NCI-H2029 treated with DMSO at 0.1 percent for 48 hours (cell line): Measurements from ENCODE around the gene RASD2.
A peak's percentile ranks its signal among the peaks of the same experiment; 100 is the strongest.

ENCODE experiments used
- DNase-seq: peaks from one replicate; lab custom pipeline; 2025; lab: John Stamatoyannopoulos, UW

Gene RASD2

DNA sequence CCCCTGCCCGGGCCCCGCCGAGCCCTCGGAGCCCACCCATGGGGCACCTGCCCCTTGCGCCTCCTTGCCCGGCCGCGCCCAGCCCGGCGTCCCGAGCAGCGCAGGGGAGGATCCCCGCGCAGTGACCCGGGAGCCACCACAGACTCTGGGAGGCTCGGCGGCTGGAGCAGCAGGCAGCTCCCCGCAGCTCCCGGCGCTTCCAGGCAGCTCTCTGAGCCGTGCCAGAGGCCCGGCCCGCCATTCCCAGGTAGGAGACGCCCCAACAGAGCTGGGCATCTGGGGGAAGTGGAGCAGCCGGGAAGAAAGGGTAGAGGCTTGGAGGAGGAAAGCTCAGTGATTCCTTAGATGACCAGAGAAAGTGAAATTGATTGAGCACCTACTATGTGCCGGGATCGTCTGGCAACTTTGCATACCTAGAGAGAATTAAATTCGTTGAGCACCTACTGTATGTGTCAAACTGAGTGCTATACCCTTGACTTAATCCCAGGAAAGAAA is 670 bp downstream of the RASD2 start:
- no peak for DNase-seq

DNA sequence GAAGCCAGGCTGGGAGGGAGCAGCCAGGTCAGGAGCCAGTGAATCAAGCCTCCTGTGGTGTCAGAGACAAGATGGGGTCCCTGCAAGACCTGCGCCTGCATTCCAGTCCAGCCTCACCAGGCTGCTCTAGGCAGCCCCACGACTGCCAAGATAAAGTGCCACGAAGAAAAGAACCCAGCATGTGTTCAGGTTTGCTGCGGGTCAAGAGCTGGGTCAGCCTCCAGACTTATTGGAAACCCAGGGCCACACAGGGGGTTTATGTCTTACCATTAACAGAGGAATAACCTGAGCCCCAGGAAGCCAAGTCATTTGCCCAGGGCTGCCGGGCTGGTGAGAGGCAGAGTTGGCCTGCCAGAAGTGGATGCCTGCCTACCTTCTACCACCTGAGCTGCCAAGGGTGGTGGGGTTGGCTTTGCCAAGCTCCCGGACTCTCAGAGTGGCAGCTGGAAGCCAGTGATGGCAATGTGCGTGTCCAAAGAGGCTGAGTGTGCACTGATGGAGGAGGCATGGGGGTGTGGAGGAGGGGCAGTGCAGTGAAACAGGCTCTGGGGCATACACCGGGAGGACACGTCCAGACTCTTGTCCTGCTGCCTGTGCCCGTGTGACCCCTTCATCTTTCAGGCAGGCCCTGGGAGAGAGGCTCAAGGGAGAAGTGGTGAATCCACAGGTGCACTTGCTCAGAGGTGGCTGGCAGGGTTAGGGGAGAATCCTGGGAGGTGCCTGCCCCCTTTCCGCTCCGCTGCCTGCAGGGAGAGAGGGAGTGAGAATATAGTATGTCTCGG is 1.7 kb downstream of the RASD2 start:
- DNase-seq, result peak; percentile 9

DNA sequence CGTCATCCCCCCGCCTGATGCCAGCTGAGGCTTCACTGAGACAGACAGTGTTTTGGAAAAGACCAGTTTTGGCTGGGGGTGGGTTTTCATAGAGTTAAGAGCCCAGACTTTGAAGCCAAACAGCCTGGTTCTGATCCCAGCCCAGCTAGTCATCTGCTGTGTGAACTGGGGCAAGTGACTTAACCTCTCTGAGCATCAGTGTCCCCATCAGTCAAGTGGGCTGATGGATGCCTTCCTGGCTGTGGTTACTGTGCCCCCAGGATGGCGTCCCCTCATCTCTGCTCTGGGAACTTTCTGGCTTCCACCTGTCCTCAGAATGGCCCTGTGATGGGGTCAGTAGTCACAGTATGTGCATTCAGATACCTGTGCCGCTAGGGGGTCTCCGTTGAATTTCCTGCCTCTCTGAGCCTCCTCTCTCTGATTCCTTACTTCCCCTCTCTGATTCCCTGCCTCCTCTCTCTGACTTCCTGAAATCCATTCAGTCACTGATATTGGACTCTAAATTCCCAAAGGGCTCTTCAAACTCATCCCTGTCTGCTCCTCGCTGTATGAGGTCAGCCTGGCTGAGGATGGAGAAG is 2.4 kb downstream of the RASD2 start:
- DNase-seq, result no peak

DNA sequence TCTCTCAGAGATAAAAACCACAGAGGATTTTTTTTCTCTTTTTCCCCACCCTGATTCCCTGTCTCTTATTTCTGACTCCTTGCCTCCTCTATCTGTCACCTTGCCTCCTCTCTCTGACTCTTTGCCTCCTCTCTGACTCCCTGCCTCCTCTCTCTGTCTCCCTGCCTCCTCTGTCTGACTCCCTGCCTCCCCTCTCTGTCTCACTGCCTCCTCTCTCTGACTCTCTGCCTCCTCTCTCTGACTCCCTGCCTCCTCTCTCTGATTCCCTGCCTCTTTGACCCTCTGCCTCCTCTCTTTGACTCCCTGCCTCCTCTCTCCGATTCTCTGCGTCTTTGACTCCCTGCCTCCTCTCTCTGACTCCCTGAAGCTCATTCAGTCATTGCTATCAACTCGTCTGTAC is 3.1 kb downstream of the RASD2 start:
- DNase-seq, result no peak

DNA sequence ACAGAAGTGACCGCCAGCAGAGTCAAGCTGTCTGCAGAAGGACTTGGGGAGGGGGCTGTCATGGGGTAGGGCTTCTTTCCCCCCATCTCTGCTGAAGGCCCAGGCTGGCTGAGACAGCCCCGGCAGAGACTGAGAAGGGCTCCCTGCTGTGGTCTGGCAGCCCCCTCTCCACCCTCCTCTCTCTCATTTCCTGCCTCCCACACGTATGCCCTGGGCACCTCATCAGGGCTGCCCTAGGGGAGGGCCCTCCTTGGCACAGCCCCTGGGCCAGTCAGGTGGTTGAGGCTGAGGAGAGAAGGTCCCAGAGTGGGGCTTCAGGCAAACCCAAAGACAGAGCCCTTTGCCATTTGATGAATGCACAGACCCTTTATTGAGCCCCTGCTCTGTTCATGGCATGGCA is 3.6 kb downstream of the RASD2 start:
- no peak for DNase-seq

DNA sequence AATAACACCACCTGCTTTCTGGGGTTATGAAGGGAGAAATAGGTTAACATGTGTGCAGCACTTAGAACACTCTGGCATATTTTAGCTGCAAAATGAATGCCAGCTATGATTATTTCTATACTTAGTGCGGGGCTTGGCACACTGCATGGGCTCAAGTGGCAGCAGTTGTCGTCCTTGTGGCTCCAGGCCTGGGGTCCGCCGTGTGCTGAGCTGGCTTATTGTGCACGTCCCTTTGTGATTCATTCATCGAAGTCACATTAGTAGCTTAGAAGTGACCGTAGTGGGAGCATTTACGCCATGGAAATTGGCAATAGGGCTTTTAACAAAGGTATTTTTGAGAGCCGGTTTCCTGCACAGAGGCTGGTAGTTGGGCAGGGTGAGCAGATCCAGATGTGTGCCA is 4.2 kb downstream of the RASD2 start:
- DNase-seq, result no peak

DNA sequence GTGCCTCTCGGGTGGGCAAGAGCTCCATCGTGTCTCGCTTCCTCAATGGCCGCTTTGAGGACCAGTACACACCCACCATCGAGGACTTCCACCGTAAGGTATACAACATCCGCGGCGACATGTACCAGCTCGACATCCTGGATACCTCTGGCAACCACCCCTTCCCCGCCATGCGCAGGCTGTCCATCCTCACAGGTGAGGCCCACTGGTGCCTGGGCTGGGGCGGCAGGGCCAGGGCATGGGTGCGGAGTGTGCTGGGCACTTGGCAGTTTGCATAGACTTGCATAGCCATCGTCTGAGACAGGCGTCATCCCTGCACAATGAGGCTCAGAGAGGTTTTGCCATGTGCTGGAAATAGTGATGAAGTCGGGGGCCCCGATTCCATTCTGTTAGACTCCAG is 6.3 kb downstream of the RASD2 start:
- no peak for DNase-seq

DNA sequence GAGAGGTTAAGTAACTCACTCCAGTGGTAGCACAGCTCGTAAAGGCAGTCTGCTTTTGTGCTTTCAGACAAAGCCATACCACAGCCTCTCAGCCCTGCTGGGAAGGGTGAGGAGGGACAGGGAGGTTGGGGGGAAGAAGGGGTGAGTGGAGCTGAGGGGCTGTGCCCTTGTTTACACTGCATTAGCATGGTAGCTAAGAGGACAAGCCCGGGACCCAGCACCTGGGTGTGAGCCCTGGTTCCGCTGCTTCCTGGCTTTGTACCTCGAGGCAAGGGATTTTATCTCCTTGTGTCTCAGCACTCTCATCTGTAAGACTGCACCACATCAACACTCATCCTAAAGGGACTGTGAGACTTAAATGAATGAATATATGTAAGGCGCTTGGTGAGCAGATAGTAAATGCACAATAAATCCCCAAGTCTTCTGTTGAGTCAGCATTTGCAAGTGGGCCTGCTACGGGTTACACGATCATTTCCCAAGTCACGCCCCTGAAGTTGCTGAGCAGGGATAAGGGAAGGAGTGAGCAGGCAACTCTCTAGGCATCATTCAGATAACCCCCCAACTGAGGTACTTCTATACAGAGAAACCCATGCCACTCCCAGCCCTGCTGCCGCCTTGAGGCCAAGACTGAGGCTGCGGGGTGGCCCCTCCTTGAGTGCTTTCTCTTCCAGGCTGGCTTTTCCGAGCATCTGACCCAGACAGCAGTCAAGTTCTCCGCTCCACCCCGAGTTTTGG is 7.5 kb downstream of the RASD2 start:
- no peak for DNase-seq

DNA sequence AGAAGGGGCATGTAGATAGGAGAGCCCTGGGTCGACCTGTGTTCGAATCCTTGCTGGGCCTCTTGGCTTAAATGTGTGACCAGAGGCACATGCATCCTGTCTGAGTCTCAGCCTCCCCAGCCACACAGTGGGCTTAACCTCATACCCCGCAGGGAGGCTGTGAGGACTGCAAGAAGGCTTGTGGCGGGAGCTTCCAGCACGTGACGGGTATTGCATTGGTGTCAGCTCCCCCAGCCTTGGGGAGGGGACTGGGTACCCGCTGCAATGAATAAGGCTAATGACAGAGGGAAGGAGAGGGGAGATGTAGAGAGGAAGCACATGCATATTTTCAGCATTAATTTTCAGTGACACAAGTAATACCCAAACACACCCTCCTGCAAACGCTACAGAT is 8.1 kb downstream of the RASD2 start:
- DNase-seq, result no peak

DNA sequence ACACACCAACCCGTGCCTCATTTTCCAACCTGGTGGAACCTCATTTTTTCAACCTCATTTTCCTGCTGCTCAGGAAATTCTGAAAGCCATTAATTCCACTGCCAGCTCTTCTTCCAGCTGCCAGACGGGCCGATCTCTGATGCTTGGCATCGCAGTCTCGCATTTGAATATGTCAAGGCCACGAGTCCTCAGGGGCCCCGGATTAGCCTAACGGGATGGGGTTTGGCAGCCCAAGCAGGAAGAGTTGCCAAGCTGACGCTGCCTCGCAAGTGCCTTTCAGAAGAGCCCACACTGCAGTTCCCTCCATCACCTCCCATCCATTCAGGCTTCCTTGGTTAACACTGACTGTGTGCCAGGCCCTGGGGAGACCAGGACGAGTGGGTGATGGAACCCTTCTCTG is 8.7 kb downstream of the RASD2 start:
- no peak for DNase-seq

DNA sequence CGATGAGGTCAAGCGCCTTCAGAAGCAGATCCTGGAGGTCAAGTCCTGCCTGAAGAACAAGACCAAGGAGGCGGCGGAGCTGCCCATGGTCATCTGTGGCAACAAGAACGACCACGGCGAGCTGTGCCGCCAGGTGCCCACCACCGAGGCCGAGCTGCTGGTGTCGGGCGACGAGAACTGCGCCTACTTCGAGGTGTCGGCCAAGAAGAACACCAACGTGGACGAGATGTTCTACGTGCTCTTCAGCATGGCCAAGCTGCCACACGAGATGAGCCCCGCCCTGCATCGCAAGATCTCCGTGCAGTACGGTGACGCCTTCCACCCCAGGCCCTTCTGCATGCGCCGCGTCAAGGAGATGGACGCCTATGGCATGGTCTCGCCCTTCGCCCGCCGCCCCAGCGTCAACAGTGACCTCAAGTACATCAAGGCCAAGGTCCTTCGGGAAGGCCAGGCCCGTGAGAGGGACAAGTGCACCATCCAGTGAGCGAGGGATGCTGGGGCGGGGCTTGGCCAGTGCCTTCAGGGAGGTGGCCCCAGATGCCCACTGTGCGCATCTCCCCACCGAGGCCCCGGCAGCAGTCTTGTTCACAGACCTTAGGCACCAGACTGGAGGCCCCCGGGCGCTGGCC is 11.0 kb downstream of the RASD2 start:
- no peak for DNase-seq

DNA sequence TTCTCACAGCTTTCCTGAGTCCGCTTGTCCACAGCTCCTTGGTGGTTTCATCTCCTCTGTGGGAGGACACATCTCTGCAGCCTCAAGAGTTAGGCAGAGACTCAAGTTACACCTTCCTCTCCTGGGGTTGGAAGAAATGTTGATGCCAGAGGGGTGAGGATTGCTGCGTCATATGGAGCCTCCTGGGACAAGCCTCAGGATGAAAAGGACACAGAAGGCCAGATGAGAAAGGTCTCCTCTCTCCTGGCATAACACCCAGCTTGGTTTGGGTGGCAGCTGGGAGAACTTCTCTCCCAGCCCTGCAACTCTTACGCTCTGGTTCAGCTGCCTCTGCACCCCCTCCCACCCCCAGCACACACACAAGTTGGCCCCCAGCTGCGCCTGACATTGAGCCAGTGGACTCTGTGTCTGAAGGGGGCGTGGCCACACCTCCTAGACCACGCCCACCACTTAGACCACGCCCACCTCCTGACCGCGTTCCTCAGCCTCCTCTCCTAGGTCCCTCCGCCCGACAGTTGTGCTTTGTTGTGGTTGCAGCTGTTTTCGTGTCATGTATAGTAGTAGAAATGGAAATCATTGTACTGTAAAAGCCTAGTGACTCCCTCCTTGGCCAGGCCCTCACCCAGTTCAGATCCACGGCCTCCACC is 11.7 kb downstream of the RASD2 start:
- DNase-seq, result peak; percentile 30

DNA sequence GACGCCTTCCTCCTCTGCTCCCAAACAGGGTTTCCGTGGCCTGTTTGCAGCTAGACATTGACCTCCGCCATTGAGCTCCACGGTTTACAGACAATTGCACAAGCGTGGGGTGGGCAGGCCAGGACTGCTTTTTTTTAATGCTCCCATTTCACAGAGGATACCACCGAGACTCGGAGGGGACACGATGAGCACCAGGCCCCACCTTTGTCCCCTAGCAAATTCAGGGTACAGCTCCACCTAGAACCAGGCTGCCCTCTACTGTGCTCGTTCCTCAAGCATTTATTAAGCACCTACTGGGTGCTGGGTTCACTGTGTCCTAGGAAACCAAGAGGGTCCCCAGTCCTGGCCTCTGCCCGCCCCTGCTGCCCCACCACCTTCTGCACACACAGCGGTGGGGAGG is 12.2 kb downstream of the RASD2 start:
- no peak for DNase-seq

DNA sequence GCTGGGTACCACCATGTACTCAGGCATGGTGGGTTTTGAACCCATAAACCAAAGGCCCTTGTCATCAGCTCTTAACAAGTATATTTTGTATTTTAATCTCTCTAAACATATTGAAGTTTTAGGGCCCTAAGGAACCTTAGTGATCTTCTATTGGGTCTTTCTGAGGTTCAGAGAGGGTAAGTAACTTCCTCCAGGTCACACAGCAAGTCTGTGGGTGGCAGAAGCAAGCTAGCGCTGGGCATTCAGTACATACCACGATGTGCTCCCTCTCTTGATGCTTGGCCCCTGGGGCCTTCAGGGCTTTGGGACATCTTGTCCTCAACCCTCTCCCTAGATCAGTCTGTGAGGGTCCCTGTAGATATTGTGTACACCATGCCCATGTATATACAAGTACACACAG is 12.7 kb downstream of the RASD2 start:
- no peak for DNase-seq

DNA sequence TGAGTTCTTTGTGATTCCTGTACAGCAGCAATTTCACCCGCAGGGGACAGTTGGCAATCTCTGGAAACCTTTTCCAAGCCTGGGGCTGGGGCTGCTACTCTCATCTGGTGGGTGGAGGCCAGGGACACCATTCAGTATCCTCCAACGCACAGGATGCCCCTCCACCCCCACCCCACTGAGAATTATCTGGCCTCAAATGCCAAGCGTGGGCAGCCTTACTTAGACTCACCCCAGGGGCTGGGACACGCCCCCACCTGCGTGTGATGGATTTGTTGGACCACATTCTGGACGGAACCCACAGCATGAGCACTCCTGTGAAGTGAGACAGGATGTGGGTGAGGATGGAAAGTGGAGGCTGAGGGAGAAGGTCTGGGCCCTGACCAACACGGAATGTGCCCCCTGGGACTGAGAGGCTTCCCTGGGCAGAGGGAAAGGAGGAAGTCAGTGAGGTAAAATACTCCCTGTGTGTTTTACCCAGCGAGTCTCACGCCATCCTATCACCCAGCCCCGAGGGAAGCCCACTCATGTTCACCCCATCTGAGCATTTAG is 13.7 kb downstream of the RASD2 start:
- DNase-seq, result no peak

DNA sequence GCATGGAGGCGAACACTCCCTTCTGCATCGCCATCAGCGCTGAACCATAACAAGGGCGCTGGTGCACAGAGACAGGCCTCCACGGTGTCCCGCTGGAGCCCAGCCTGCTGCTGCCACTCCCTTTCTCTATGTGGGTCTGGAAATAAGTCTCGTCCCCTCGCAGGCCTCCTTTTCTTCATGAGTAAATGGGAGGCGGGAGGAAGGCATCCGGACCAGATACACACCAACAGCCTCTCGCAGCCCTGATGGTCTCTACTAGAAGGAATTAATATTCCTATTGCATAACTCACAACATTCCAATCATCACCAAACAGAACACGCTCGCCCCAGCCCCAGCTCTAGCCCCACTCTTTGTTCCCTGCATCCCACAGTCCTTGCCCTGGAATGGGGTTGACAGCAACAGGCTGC is 14.9 kb downstream of the RASD2 start:
- no peak for DNase-seq

DNA sequence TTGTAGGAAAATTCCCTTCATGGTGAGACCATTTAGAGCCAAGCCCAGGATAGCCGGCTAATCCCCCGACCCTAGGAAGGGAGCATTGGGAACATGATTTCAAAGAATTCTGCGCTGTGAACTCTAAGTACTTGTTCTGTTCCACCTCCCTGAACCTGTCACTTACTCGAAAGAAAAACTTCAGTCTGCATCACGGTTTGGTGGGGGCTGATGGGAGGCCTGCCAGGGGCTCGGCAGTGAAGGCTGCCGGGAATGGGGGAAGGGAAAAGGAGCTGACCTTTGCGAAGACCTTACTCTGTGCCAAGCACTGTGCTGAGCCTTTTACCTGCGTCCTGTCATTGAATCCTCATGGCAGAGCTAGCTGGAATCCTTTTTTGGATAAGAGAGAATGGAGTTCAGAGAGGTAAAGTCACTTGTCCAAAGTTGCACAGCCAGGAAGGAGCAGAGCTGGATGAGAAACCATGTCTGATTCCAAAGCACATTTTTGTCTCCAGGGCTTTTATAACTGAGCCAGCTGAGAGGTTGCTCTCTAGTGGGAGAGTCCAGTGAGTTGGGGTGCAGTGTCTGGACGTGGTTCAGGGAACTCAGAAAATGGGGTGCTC is 15.4 kb downstream of the RASD2 start:
- no peak for DNase-seq

DNA sequence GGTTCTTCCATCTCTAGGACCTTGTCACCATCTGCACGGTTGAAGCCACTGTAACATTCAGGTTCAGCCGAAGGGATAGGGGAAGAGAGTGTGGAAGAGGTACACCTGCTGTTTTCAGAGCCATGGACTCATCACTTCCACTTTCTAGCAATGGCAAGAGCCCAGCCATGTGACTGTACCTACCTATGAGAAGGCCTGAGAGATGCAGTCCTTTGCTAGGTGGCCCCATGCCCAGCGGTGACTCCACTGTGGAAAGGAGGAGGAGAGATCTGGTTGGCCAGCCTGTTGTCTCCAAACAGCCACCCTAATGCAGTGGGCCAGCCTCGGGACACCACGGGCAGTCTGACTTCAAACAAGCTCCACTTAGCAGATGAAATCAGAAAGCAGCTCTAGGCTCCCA is 16.0 kb downstream of the RASD2 start:
- DNase-seq, result no peak

DNA sequence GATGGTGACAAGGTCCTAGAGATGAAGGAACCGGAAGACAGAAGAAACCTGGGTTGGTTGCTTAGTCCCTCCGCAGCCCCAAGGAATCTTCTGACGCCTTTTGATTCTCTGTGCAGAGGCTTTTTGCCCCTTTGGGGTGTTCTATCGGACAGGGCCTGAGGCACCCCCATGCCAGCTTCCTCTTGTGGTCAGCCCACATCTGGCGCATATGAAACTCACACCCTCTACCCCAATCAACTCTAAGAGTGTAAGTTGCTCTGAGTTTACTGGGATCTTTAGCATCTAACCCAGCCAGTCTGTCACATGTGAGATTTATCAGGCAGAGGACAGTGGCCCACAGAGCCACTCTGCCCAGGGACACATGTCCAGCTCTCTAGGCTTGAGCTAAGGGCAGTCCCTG is 17.4 kb downstream of the RASD2 start:
- DNase-seq, result no peak

DNA sequence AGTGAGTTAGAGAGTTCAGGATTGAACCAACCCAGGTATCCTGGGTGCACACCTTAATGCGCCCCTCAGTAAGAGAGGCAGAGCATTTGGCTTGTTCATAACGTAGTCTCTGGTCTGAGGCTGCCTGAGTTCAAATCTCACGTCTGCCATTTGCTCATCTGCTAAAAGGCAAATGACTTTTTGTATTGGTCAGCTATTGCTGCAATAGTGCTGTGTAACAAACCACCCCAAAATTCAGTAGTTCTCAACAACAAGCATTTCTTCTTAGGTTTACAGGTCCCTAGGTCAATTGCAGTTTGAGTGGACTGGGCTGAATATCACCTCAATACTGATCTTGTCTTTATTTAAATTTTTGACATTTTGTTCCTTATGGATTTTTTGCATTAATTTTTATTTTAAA is 18.1 kb downstream of the RASD2 start:
- no peak for DNase-seq

DNA sequence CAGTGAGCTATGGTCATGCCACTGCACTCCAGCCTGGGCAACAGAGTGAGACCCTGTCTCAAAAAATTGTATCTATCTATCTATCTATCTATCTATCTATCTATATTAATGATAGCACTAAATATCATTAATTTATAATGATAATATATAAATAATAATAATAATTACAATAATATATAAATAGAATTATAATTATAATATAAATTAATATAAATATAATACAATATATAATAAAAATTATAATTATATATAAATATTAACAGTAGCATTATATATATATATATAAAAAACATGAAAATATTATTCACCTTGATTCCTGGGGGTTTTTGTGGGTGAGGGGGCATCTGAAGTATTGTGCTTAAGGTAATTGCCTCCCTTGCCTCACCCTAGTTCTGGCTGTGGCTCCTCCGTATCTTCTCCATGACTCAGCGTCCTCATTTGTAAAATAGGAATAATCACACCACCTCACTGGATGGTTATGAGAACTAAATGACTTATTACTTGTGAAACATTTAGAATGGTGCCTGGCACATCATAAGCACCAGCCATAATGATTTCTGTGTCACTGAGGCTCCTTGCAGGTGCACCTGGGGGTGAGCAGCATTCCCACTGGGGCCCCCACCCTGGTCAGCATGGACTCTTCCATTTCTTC is 18.8 kb downstream of the RASD2 start:
- DNase-seq, result no peak
